ENCODE measurements around the gene CFAP119. TPM values are rescaled to one million over a fixed set of nuclear protein-coding genes. Genes with fewer than 3 reads are reported as not detected.

Gene CFAP119
- total RNA-seq, 1 donor from 2014 or later: 5.2 TPM

DNA sequence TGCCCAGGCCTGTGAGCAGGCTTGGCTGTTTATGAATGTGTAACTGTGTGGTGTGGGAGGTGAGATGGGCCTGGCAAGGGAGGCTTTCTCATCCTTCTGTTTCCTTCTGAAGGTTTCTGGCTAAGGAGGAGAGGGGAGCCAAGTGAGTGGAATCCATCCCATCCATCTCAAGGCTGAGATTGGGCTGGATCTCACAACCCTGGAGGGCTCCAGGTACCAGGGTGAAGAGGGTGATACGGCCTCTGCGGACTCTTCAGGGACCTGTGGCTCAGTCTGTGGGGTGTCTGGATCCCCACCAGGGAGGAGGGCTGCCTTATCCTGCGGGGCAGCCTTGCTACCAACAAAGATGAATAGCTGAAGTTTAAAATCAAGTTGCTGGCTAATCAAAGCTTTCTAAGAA, 18.2 kb upstream of the CFAP119 start:
- no peak overlapping the region for H3K27ac Mint-ChIP-seq (ENCODE audit: unreplicated experiment)
- TF ChIP-seq, protein P1, sequence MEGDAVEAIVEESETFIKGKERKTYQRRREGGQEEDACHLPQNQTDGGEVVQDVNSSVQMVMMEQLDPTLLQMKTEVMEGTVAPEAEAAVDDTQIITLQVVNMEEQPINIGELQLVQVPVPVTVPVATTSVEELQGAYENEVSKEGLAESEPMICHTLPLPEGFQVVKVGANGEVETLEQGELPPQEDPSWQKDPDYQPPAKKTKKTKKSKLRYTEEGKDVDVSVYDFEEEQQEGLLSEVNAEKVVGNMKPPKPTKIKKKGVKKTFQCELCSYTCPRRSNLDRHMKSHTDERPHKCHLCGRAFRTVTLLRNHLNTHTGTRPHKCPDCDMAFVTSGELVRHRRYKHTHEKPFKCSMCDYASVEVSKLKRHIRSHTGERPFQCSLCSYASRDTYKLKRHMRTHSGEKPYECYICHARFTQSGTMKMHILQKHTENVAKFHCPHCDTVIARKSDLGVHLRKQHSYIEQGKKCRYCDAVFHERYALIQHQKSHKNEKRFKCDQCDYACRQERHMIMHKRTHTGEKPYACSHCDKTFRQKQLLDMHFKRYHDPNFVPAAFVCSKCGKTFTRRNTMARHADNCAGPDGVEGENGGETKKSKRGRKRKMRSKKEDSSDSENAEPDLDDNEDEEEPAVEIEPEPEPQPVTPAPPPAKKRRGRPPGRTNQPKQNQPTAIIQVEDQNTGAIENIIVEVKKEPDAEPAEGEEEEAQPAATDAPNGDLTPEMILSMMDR (IDR thresholded peaks at IDR 0.05; ENCODE audit: unreplicated experiment): no peak
- peaks cover 9% of the 10 kb centered on the region for H3K4me1 Mint-ChIP-seq (ENCODE audit: unreplicated experiment)
- no peak for DNase-seq (ENCODE audit: low spot score)
- H3K4me3 Mint-ChIP-seq (ENCODE audit: unreplicated experiment): no peak overlapping the region
- H3K36me3 Mint-ChIP-seq (ENCODE audit: low read depth, unreplicated experiment): peaks cover 25% of the 10 kb centered on the region
- peaks cover 18% of the 10 kb centered on the region for H3K27me3 Mint-ChIP-seq (ENCODE audit: unreplicated experiment)
- H3K9me3 Mint-ChIP-seq (ENCODE audit: unreplicated experiment): no peaks in the 10 kb centered on the region

DNA sequence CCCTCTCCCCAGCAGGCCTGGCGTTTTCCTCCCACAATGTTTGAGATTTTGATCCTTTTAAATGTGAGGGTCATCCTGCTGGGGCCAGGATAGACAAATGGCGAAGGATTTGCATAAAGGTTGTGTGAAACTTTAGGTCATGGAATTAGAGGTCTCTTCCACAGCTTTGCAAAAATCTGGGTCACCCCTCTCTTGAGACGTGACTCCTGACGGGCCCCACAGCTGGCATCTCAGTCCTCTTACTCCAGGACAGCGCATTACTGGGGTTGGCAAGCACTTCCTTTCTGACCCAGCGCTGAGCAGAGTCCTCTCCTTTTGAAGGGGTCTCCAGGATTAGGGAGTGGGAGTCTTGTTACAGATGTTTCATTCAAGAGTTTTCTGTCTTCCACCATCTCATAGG, 17.7 kb upstream of the CFAP119 start:
- Mint-ChIP-seq H3K4me1 (ENCODE audit: unreplicated experiment) (peaks cover 9% of the 10 kb centered on the region), H3K27me3 (ENCODE audit: unreplicated experiment) (peaks cover 18% of the 10 kb centered on the region), H3K4me3 (ENCODE audit: unreplicated experiment) (no peak overlapping the region), H3K36me3 (ENCODE audit: low read depth, unreplicated experiment) (peaks cover 21% of the 10 kb centered on the region), H3K27ac (ENCODE audit: unreplicated experiment) (no peak overlapping the region), H3K9me3 (ENCODE audit: unreplicated experiment) (no peaks in the 10 kb centered on the region)
- TF ChIP-seq, protein P1 (IDR thresholded peaks at IDR 0.05; ENCODE audit: unreplicated experiment): no peak
- DNase-seq (ENCODE audit: low spot score): no peak

DNA sequence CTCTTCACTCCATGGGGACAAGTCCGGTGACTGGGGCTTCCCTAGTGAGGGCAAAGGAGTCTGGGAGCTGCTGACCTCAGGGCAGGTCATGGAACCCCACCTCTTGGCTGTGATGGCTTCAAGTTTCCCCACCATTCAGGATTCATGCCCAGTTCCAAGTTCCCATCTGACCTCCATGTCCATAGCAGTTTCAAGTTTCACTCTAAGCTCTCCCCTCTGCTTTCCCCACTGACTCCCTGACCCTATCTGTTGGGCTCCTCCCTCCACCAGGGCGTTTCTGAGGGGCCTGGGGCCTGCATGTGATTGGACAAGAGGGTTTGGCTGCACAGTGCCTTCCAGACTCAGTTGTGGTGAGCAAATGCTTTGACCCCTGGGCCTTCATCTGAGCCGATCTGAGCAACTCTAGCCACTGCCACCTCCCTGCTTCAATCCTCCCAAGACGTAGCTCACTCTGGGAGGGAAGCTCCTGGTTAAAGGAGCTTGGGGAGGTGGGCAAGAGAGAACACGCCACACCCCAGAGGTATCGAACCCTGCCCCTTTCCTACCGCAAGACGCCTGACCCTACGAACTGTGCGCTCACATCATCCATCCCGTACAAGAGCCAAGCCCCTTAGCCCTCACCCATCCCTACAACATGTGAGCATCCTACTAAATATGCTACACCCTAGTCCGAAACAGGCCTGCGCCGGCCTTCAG, 16.8 kb upstream of the CFAP119 start:
- Mint-ChIP-seq H3K27me3 (ENCODE audit: unreplicated experiment) (peaks cover 17% of the 10 kb centered on the region), H3K4me3 (ENCODE audit: unreplicated experiment) (no peak overlapping the region), H3K9me3 (ENCODE audit: unreplicated experiment) (no peaks in the 10 kb centered on the region), H3K27ac (ENCODE audit: unreplicated experiment) (no peak overlapping the region), H3K36me3 (ENCODE audit: low read depth, unreplicated experiment) (peaks cover 19% of the 10 kb centered on the region), H3K4me1 (ENCODE audit: unreplicated experiment) (peaks cover 9% of the 10 kb centered on the region)
- no peak for DNase-seq (ENCODE audit: low spot score)
- TF ChIP-seq, protein P1 (IDR thresholded peaks at IDR 0.05; ENCODE audit: unreplicated experiment): no peak

GRCh38 chr16:30777591-30778297, 15.9 kb upstream of the CFAP119 start:
- peaks cover 19% of the 10 kb centered on the region for H3K36me3 Mint-ChIP-seq (ENCODE audit: low read depth, unreplicated experiment)
- peak overlapping the region; percentile 74 for H3K4me3 Mint-ChIP-seq (ENCODE audit: unreplicated experiment)
- peaks cover 15% of the 10 kb centered on the region for H3K27me3 Mint-ChIP-seq (ENCODE audit: unreplicated experiment)
- H3K27ac Mint-ChIP-seq (ENCODE audit: unreplicated experiment): no peak overlapping the region
- no peaks in the 10 kb centered on the region for H3K9me3 Mint-ChIP-seq (ENCODE audit: unreplicated experiment)
- no peak for DNase-seq (ENCODE audit: low spot score)
- TF ChIP-seq, protein P1 (IDR thresholded peaks at IDR 0.05; ENCODE audit: unreplicated experiment): no peak
- peaks cover 14% of the 10 kb centered on the region for H3K4me1 Mint-ChIP-seq (ENCODE audit: unreplicated experiment)
